Activated CD8-positive, alpha-beta memory T cell treated with anti-CD3 and anti-CD28 coated beads for 36 hours (primary cell): ENCODE results near the gene DERL3. TPM values are rescaled to one million over a fixed set of nuclear protein-coding genes. Genes with fewer than 3 reads are reported as not detected.
"Not testable (repeated sequence)": the region's sequence is repeated elsewhere in the genome, so short reads cannot be mapped to it uniquely, and the experiment has no call there.

Experiments used
- CTCF ChIA-PET: fragments of 350-600 bp; sonication (Branson Sonifier 250); formaldehyde crosslinking; loops from one replicate; lab custom pipeline; 2021; ENCODE audit warnings: antibody characterized with exemption; lab: Charles Lee
- POLR2A ChIA-PET: fragments of 350-600 bp; sonication (Branson Sonifier 250); formaldehyde crosslinking; loops from one replicate; lab custom pipeline; 2021; ENCODE audit warnings: antibody characterized with exemption; lab: Charles Lee
- total RNA-seq, 2 experiments: library from RNA; stranded (reverse); gene quantifications; one replicate each; pipeline ENCODE4 v1.2.3, GENCODE V29; 2021

DERL3 gene
- 1 to 10 TPM; 6.7 to 8.1 TPM for total RNA-seq

DNA sequence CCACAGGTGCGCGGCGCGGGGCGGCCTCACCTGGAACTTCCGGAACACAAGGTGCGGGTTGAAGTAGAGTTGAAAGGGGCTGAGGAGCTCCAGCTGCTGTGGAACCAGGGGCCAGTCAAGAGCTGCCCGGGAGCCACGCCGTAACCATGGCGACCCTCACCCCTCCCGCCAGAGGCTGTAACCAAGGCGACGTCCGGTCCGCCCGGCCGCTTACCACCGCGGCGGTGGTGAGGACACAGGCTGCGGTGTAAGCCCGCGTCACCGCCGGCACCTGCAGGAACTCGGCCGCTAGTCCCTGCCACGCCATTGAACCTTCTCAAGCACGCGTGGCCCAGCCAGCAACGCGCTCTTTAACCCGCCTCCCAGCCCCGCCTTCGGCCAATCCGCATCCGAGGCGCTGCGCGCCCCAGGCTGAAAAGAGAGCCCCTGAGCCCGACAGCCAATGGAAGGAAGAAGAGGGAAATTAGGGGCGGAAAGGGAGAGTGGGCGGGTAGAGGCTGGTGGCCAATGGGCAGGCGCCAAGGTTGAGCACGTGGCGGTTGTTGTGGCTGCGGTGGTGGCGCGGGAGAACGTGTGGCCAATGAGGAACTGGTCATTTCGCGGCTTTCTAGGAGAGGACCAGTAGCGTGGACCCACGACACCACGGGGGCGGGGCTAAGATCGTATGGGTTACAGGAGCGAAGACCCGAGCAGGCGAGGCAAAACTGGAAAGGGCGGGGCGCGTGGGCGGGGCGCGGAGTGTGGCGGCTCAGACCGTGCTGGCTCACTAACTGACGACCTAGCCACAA lies at the start of gene DERL3:
TSS of gene DERL3 (minus strand) at position 326 of the 788 bp plus-strand sequence. CDS start at position 307, 19 bp downstream.
- POLR2A ChIA-PET: interaction anchor here (1.3 kb wide), 1 partner anchor 72 kb away, joined by 3 read pairs; no protein-coding TSS in a partner anchor
- CTCF ChIA-PET: interaction anchor here (1.0 to 1.4 kb wide), 2 partner anchors 11 to 51 kb away, joined by 3 read pairs; no protein-coding TSS in a partner anchor

GRCh38 chr22:23884140-23884539 lies 45.3 kb upstream of the DERL3 start:
- ChIA-PET CTCF (no interaction called here), POLR2A (no interaction called here)

GRCh38 chr22:23883658-23884057 lies 44.9 kb upstream of the DERL3 start:
- POLR2A ChIA-PET: no interaction called here
- CTCF ChIA-PET: no interaction called here

DNA sequence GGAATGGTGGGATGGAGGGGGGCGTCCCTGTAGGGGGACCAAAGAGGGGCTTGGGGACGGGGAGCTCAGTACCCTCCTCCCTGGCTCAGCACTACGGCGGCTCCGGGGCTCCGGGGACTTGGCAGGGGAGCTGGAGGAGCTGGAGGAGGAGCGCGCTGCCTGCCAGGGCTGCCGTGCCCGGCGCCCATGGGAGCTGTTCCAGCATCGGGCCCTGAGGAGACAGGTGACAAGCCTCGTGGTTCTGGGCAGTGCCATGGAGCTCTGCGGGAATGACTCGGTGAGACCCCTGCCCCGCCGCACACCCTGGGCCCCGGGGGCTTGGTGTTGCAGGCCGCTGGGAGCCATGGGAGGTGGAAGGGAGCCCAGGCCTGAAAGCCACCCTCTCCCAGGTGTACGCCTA lies 43.6 kb upstream of the DERL3 start:
- CTCF ChIA-PET: no interaction called here

DNA sequence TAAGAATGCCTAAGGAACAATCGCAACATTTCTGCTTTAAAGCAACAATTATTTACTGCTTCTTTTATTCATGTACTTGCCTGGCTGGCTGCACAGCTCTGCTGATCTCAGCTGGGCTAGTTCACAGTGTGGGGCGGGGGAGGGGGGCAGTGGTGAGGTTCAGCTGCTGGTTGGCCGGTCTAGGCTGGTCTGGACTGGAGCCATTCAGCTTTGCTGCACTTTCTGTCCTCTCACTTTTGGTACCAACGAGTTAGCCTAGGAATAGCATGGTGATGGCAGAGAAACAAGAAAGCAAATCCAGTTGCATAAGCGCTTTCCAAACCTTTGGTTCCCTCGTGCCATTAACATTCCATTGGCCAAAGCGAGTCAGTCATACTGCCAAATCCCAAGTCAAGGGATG lies 39.4 kb upstream of the DERL3 start:
- CTCF ChIA-PET: no interaction called here
- POLR2A ChIA-PET: no interaction called here

More for the DNA sequence above, 43.6 kb upstream of the DERL3 start:
- POLR2A ChIA-PET: no interaction called here

DNA sequence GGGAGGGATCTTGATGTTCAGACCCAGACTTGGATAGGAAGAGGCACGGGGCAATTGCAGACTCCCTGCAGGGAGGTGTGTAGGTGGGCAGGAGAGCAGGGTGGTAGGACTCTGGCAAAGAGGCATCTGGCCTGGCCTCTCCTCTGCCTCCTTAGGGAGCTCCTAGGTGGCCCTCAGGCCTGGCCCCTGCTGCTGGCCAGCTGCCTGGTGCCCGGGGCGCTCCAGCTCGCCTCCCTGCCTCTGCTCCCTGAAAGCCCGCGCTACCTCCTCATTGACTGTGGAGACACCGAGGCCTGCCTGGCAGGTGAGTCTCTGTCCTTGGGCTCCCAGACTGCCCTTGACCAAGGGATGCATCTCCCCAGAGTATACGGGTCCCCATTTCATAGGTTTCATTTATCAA lies 38.8 kb upstream of the DERL3 start:
- ChIA-PET POLR2A (interaction anchor here (0.6 kb wide), 1 partner anchor 277 kb away, joined by 4 read pairs; no protein-coding TSS in a partner anchor), CTCF (no interaction called here)

DNA sequence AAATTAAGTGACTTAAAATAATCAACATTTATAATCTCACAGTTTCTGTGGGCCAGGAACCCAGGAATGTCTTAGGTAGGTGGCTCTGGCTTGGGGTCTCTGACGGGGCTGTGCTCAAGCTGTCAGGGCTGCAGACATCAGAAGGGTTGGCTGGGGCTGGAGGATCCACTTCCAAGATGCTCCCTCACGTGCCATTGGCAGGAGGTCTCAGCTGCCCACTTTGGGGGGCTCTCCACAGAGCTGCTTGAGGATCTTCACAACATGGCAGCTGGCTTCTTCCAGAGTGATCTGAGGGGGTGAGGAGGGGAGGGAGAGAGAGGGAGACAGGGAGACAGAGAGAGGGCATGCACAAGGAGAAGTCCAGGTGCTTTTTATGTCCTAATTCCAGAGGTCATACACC lies 37.0 kb upstream of the DERL3 start:
- POLR2A ChIA-PET: no interaction called here
- CTCF ChIA-PET: no interaction called here

DNA sequence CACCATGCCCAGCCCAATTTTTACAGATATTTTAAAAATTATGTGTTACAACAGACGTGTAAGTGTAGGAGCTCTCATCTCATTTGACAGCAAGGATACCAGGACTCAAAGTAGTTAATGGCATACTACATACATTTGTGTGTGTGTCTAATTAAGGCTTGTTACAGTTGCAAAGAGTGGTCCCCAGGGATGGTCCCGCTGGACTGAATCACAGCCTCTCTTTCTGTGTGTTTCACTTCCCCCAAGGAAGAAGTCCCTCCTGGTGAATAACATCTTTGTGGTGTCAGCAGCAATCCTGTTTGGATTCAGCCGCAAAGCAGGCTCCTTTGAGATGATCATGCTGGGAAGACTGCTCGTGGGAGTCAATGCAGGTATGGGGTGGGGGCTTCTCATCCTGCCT lies 36.1 kb upstream of the DERL3 start:
- CTCF ChIA-PET: interaction anchor here (0.7 to 1.1 kb wide), 3 partner anchors 17 to 230 kb away, joined by 3 read pairs; no protein-coding TSS in a partner anchor
- POLR2A ChIA-PET: no interaction called here

GRCh38 chr22:23868580-23868979 lies 29.8 kb upstream of the DERL3 start:
- ChIA-PET POLR2A (no interaction called here), CTCF (no interaction called here)

DNA sequence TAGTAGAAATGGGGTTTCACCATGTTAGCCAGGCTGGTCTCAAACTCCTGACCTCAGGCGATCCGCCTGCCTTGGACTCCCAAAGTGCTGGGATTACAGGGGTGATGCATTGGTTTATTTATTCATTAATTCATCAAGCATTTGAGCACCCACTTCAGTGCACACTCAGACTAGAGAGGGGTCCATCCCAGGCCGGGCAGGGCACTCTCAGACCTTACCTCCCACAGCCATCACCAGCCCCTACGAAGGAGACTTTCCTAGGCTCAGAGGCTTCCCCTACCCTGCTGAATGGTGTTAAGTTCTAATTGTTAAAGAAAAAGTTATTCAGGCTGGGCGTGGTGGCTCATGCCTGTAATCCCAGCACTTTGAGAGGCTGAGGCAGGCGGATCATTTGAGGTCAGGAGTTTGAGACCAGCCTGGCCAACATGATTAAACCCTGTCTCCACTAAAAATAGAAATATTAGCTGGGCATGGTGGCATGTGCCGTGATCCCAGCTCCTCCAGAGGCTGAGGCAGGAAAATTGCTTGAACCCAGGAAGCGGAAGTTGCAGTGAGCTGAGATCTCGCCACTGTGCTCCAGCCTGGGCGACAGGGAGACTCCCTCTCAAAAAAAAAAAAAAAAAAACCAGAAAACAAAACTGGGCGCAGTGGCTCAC lies 25.8 kb upstream of the DERL3 start:
- POLR2A ChIA-PET: not testable (repeated sequence)
- CTCF ChIA-PET: interaction anchor here (1.4 kb wide), 1 partner anchor 15 kb away, joined by 3 read pairs; no protein-coding TSS in a partner anchor

- CTCF ChIA-PET: interaction anchor here (0.6 to 2.1 kb wide), 5 partner anchors 11 to 165 kb away, joined by 3 to 6 read pairs (median 4); no protein-coding TSS in a partner anchor
- POLR2A ChIA-PET: no interaction called here
Measured at GRCh38 chr22:23862103-23862502, 23.3 kb upstream of the DERL3 start.

DNA sequence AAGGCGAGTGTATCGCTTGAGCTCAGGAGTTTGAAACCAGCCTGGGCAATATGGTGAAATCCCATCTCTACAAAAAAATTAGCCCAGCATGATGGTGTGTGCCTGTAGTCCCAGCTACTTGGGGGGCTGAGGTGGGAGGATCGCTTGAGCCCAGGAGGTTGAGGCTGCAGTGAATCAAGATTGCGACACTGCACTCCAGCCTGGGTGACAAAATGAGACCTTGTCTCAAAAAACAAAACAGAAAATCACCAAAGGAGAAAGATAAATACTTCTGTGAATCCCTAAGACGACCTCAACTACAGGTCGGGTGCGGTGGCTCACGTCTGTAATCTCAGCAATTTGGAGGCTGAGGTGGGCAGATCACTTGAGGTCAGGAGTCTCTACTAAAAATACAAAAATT lies 21.4 kb upstream of the DERL3 start:
- ChIA-PET CTCF (interaction anchor here (0.9 to 1.4 kb wide), 2 partner anchors 10 to 11 kb away, joined by 3 to 4 read pairs; no protein-coding TSS in a partner anchor), POLR2A (interaction anchor here (0.6 kb wide), 1 partner anchor 34 kb away, joined by 3 read pairs; the partner anchor contains the start of gene MIF)

GRCh38 chr22:23859201-23859600 lies 20.4 kb upstream of the DERL3 start:
- CTCF ChIA-PET: interaction anchor here (1.1 to 2.7 kb wide), 4 partner anchors 10 to 35 kb away, joined by 3 to 24 read pairs (median 6); partner anchors contain the start of gene MIF
- POLR2A ChIA-PET: no interaction called here

- ChIA-PET POLR2A (interaction anchor here (0.6 to 2.0 kb wide), 2 partner anchors 91 to 640 kb away, joined by 5 to 11 read pairs; partner anchors contain the start of gene CHCHD10), CTCF (interaction anchor here (1.1 to 2.7 kb wide), 4 partner anchors 9 to 36 kb away, joined by 3 to 24 read pairs (median 6); partner anchors contain the start of gene MIF)
Measured at GRCh38 chr22:23858484-23858815, 19.6 kb upstream of the DERL3 start.

GRCh38 chr22:23857606-23858483 lies 19.0 kb upstream of the DERL3 start, which contains the start of gene SLC2A11:
TSS of gene SLC2A11 (plus strand) at chr22:23857875. CDS start at chr22:23858000, 125 bp downstream.
- CTCF ChIA-PET: interaction anchor here (0.6 to 2.7 kb wide), 6 partner anchors 9 to 265 kb away, joined by 3 to 24 read pairs (median 4); partner anchors contain the start of gene MIF
- POLR2A ChIA-PET: interaction anchor here (0.6 to 2.0 kb wide), 10 partner anchors 36 to 639 kb away, joined by 3 to 24 read pairs (median 5); partner anchors contain the start of genes CABIN1, CHCHD10, MIF and MMP11

GRCh38 chr22:23856721-23857605 lies 18.2 kb upstream of the DERL3 start:
- ChIA-PET CTCF (interaction anchor here (0.6 to 2.7 kb wide), 4 partner anchors 8 to 264 kb away, joined by 3 to 24 read pairs (median 5); partner anchors contain the start of gene MIF), POLR2A (interaction anchor here (0.6 to 2.0 kb wide), 9 partner anchors 37 to 482 kb away, joined by 3 to 24 read pairs (median 5); partner anchors contain the start of genes CABIN1, CHCHD10, MIF and MMP11)

- ChIA-PET CTCF (interaction anchor here (0.6 to 3.3 kb wide), 28 partner anchors 8 to 252 kb away, joined by 3 to 24 read pairs (median 4); partner anchors contain the start of genes C22orf15, CHCHD10, DERL3 and SLC2A11), POLR2A (interaction anchor here (0.6 kb wide), 1 partner anchor 104 kb away, joined by 9 read pairs; no protein-coding TSS in a partner anchor)
Measured at GRCh38 chr22:23850136-23850611, 11.4 kb upstream of the DERL3 start.
